Prostate gland (tissue), 2 donors: ENCODE results near the gene SYNE1.

ENCODE experiments used
- POLR2A ChIP-seq: fragments of 450-650 bp; IDR thresholded peaks from one replicate; pipeline ENCODE4 v1.6.1; 2016; ENCODE audit warnings: antibody characterized with exemption, mild to moderate bottlenecking
- TF ChIP-seq, protein P1 (sequence below), 4 experiments: fragments of 200-600 bp in 2 of 4; fragments of 450-650 bp in 2 of 4; sonication (generic) in 2 of 4; IDR thresholded peaks; 1 replicate in 3 of 4; 2 replicates in 1 of 4; pipeline ENCODE4 v1.5.1; 2016 to 2019; ENCODE audit warnings: antibody characterized with exemption in 4 of 4, mild to moderate bottlenecking in 2 of 4, moderate library complexity in 2 of 4

DNA sequence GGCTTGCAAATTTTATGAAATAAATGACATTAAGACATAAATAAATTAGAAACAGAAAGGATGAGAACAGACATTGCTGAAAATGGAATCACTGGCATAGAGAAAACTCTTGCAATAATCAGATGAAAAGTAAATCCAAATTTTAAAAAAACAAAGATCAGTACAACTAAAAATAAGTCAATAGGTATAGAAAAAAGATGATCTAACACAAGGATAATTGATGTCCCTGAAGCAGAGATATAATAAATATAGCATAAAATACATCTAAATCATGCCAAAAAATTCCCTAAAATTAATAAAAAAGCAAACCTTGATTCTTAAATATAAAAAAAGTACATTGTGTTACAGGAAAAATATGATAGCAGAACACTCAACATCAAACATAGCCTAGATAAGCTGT is 379.6 kb downstream of the SYNE1 start:
- TF ChIP-seq, protein P1, sequence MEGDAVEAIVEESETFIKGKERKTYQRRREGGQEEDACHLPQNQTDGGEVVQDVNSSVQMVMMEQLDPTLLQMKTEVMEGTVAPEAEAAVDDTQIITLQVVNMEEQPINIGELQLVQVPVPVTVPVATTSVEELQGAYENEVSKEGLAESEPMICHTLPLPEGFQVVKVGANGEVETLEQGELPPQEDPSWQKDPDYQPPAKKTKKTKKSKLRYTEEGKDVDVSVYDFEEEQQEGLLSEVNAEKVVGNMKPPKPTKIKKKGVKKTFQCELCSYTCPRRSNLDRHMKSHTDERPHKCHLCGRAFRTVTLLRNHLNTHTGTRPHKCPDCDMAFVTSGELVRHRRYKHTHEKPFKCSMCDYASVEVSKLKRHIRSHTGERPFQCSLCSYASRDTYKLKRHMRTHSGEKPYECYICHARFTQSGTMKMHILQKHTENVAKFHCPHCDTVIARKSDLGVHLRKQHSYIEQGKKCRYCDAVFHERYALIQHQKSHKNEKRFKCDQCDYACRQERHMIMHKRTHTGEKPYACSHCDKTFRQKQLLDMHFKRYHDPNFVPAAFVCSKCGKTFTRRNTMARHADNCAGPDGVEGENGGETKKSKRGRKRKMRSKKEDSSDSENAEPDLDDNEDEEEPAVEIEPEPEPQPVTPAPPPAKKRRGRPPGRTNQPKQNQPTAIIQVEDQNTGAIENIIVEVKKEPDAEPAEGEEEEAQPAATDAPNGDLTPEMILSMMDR (IDR thresholded peaks at IDR 0.05) = no peak
- TF ChIP-seq POLR2A = no peak
